Loucy (cell line): Measurements from ENCODE around the gene EEFSEC.

Source experiments
- H2AFZ ChIP-seq: fragments of 200-600 bp; sonication (generic); 2 replicates; pipeline ENCODE4 v1.6.0; 2016; ENCODE audit warnings: antibody characterized with exemption, mild to moderate bottlenecking, low read length, moderate library complexity
- H3F3A ChIP-seq: fragments of 200-600 bp; 2 replicates; pipeline ENCODE4 v1.6.0; 2016; ENCODE audit warnings: antibody characterized with exemption, low read depth, mild to moderate bottlenecking
- H3K27me3 ChIP-seq: fragments of 200-600 bp; sonication (generic); 2 replicates; pipeline ENCODE4 v1.6.1; 2014; ENCODE audit warnings: low read length, mild to moderate bottlenecking; ENCODE audit not compliant: insufficient read depth, poor library complexity, severe bottlenecking
- H3K36me3 ChIP-seq: fragments of 200-600 bp; sonication (generic); 2 replicates; pipeline ENCODE4 v1.6.1; 2016; ENCODE audit warnings: low read length; ENCODE audit not compliant: insufficient read depth
- H3K4me1 ChIP-seq: fragments of 200-600 bp; sonication (generic); 2 replicates; pipeline ENCODE4 v1.5.1; 2014; ENCODE audit warnings: low read length, mild to moderate bottlenecking; ENCODE audit not compliant: insufficient read depth, poor library complexity, severe bottlenecking
- H3K4me2 ChIP-seq: fragments of 200-600 bp; sonication (generic); 2 replicates; pipeline ENCODE4 v1.6.0; 2014; ENCODE audit warnings: antibody characterized with exemption, low read length, low read depth, mild to moderate bottlenecking; ENCODE audit not compliant: poor library complexity, severe bottlenecking
- H3K4me3 ChIP-seq: fragments of 200-600 bp; sonication (generic); 2 replicates; pipeline ENCODE4 v1.5.1; 2014; ENCODE audit warnings: low read length, mild to moderate bottlenecking, mixed read lengths; ENCODE audit not compliant: poor library complexity, severe bottlenecking
- H3K79me2 ChIP-seq: fragments of 200-600 bp; sonication (generic); 2 replicates; pipeline ENCODE4 v1.6.1; 2014; ENCODE audit warnings: low read length; ENCODE audit not compliant: insufficient read depth
- H3K9ac ChIP-seq: fragments of 200-600 bp; sonication (generic); 2 replicates; pipeline ENCODE4 v1.6.0; 2014; ENCODE audit warnings: mild to moderate bottlenecking, low read depth, low read length, moderate library complexity; ENCODE audit not compliant: poor library complexity, severe bottlenecking
- H3K9me2 ChIP-seq: fragments of 200-600 bp; sonication (generic); replicated peaks from 2 replicates; pipeline ENCODE4 v1.6.1; 2016; ENCODE audit warnings: low read depth, low read length, mixed read lengths
- H3K9me3 ChIP-seq: fragments of 200-600 bp; sonication (generic); 2 replicates; pipeline ENCODE4 v1.6.1; 2014; ENCODE audit warnings: mild to moderate bottlenecking, antibody characterized with exemption, low read length, low read depth; ENCODE audit not compliant: insufficient read depth
- H4K20me1 ChIP-seq: fragments of 200-600 bp; sonication (generic); 2 replicates; pipeline ENCODE4 v1.6.0; 2014; ENCODE audit warnings: antibody characterized with exemption, low read length, mild to moderate bottlenecking; ENCODE audit not compliant: insufficient read depth, poor library complexity, severe bottlenecking
- EZH2phosphoT487 ChIP-seq: fragments of 200-600 bp; IDR thresholded peaks from 2 replicates; pipeline ENCODE4 v1.6.1; 2018; ENCODE audit warnings: antibody characterized with exemption, mild to moderate bottlenecking, moderate library complexity, borderline replicate concordance
- TF ChIP-seq, protein P1 (sequence below): fragments of 200-600 bp; sonication (generic); conservative IDR thresholded peaks from 2 replicates; pipeline ENCODE4 v1.5.1; 2014; ENCODE audit warnings: mild to moderate bottlenecking, antibody characterized with exemption, low read length

Gene EEFSEC

DNA sequence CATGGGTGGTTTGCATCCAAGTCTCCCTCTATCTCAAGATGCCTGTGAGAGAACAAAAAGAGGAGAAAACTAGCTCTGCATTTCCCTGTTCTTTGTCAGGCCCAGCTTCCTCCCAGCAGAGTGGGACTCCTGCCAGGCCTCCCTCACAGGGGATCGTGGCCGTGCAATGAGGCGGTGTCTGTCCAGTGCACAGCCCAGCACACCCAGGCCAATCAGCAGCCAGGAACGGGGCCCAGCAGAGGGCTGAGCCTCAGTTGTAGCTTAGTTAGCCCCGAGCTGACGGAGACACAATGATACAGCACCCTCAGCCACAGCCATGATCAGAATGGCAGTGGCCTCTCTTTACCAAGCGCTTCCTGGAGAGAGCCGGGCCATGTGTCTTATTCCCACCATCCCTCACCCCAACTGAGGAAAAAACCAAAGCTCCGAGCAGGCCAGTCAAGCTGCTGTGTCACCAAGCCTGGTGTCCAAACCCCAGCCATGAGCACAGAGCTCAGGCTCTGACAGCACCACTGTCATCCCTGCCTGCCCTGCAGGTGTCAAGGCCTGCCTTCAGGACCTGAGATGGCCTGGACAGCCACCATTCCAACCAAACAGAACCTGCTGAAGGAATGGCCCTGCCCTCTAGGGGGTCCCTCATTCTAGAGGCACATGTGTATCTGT, 242.3 kb downstream of the EEFSEC start:
- no peaks in the 10 kb centered on the region for H3K36me3 ChIP-seq
- H4K20me1 ChIP-seq: no peaks in the 10 kb centered on the region
- peak overlapping the region; percentile 4 for H3K9ac ChIP-seq
- no peaks in the 10 kb centered on the region for H3K27me3 ChIP-seq
- H3K4me3 ChIP-seq: no peak overlapping the region
- no peak overlapping the region for H2AFZ ChIP-seq
- no peaks in the 10 kb centered on the region for H3K79me2 ChIP-seq
- H3K4me1 ChIP-seq: peaks cover 5% of the 10 kb centered on the region
- TF ChIP-seq, protein P1, sequence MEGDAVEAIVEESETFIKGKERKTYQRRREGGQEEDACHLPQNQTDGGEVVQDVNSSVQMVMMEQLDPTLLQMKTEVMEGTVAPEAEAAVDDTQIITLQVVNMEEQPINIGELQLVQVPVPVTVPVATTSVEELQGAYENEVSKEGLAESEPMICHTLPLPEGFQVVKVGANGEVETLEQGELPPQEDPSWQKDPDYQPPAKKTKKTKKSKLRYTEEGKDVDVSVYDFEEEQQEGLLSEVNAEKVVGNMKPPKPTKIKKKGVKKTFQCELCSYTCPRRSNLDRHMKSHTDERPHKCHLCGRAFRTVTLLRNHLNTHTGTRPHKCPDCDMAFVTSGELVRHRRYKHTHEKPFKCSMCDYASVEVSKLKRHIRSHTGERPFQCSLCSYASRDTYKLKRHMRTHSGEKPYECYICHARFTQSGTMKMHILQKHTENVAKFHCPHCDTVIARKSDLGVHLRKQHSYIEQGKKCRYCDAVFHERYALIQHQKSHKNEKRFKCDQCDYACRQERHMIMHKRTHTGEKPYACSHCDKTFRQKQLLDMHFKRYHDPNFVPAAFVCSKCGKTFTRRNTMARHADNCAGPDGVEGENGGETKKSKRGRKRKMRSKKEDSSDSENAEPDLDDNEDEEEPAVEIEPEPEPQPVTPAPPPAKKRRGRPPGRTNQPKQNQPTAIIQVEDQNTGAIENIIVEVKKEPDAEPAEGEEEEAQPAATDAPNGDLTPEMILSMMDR: no peak
- no peak for TF ChIP-seq EZH2phosphoT487
- H3K9me3 ChIP-seq: no peaks in the 10 kb centered on the region
- no peaks in the 10 kb centered on the region for H3F3A ChIP-seq
- no peak overlapping the region for H3K4me2 ChIP-seq
- H3K9me2 ChIP-seq: no peaks in the 10 kb centered on the region

DNA sequence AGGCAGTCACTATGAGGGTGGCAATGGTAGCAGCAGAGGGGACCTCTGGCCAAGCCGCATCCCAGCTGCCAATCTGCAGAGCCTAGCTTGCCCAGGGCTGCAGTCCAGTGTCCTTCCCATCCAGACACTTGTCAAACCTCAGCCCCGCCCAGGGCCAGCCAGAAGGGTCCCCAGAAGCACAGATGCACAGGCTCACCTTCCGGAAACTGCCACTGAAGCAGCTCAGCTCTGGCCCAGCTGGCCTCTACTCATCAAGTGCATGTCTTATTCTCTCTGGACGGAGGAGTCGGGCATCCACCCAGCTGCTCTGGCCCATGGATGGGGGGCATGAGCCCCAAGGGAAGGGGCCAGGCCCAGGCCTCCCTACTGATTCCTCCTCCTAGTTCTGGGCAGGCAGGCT, 244.2 kb downstream of the EEFSEC start:
- H3K4me3 ChIP-seq: no peak overlapping the region
- no peaks in the 10 kb centered on the region for H3K27me3 ChIP-seq
- no peak overlapping the region for H3K4me2 ChIP-seq
- no peak overlapping the region for H2AFZ ChIP-seq
- TF ChIP-seq, protein P1: no peak
- TF ChIP-seq EZH2phosphoT487: no peak
- no peaks in the 10 kb centered on the region for H3F3A ChIP-seq
- no peaks in the 10 kb centered on the region for H3K9me2 ChIP-seq
- peaks cover 5% of the 10 kb centered on the region for H3K4me1 ChIP-seq
- H3K9me3 ChIP-seq: no peaks in the 10 kb centered on the region
- no peak overlapping the region for H3K9ac ChIP-seq
- H4K20me1 ChIP-seq: no peaks in the 10 kb centered on the region
- no peaks in the 10 kb centered on the region for H3K36me3 ChIP-seq
- H3K79me2 ChIP-seq: no peaks in the 10 kb centered on the region

DNA sequence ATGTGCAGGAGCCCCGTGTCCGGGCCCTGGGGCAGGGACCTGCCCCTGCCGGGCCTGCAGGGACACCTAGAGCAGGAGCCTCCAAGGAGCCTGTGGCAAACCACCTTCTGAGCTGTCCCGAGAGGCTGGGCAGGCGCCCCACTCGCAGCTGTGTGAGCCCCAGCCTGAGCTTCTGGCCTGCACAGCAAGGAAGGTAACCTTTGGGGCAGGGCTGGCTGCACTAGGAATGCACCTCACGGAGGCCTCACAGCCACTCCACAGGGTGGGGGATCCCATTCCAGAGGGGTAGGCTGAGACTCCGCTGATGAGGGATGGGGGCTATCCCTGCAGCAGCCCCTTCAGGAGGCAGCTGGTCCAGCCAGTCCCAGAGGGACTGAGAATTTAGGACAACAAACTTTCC, 245.3 kb downstream of the EEFSEC start:
- H3K9me2 ChIP-seq: no peaks in the 10 kb centered on the region
- no peak overlapping the region for H2AFZ ChIP-seq
- no peaks in the 10 kb centered on the region for H3K27me3 ChIP-seq
- peaks cover 5% of the 10 kb centered on the region for H3K4me1 ChIP-seq
- H3K79me2 ChIP-seq: no peaks in the 10 kb centered on the region
- no peaks in the 10 kb centered on the region for H3F3A ChIP-seq
- H4K20me1 ChIP-seq: no peaks in the 10 kb centered on the region
- no peak overlapping the region for H3K4me2 ChIP-seq
- no peaks in the 10 kb centered on the region for H3K36me3 ChIP-seq
- TF ChIP-seq, protein P1: no peak
- no peak for TF ChIP-seq EZH2phosphoT487
- H3K9me3 ChIP-seq: no peaks in the 10 kb centered on the region
- H3K9ac ChIP-seq: no peak overlapping the region
- no peak overlapping the region for H3K4me3 ChIP-seq
